ENCODE results near the gene PRKCE.

DNA sequence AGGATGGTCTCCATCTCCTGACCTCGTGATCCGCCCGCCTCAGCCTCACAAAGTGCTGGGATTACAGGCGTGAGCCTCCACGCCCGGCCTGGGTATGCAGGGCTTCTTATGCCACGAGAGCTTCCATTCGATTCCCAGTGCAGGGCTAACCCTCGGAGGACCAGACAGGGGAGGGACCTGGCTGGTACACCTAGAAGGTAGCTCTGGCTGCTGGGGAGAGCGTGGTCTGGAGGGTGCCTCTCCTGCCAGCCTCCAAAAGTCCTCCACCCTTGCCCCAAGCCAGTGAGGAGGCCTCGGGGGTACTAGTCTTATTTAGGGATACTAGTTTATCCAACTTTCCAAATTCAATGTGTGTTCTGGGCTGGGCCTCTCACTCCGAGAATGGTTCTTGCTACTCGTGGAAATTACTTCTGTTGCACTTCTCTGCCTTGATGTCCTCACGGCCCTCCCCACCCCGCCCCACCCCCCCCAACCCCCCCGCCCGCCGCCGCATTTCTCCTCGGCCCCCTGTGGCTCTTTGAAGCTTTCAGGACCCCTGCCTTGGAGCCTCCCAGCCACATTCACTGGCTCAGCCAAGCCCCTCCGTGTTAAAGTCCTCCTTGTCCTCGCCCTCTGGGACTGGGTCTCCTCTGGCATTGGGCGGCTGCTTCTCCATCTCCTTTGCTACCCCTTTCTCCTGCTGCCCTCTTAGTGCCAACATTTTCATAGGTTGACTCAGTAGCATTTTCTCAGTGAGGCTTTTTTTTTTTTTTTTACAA, 502.7 kb downstream of the PRKCE start:
- no peak for TF ChIP-seq CTCF (conservative IDR thresholded peaks at IDR 0.05; ENCODE audit: low read length)
- TF ChIP-seq EZH2phosphoT487 (IDR thresholded peaks at IDR 0.05; ENCODE audit: borderline replicate concordance, low read depth, low read length), result no peak

All from OCI-LY7 (cell line).